ENCODE results near the gene REEP1.

DNA sequence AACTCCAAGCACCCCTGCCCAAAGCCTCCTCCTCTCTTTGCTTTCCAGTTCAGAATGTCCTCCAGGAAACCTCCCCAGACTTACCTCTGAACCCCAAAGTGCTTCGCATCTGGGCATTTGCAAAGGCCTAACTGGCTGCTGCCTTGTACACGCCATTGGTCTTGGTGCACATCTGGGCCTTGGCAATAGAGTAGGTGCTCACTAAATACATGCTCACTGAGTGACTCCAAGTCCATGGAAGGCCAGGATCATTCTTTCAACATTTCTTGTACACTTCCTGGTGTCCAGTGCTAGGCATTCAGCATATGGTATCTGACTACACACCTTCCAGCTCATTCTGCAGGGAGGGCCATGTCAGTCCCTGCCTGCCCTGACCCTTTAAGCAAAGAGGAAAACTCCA lies 109.7 kb downstream of the REEP1 start:
- no peak for TF ChIP-seq CTCF (IDR thresholded peaks at IDR 0.05)
- TF ChIP-seq POLR2A (IDR thresholded peaks at IDR 0.05) = no peak
